ENCODE results near the gene IGFBP2. TPM values are rescaled to one million over a fixed set of nuclear protein-coding genes. Genes with fewer than 3 reads are reported as not detected.

The IGFBP2 gene
- total RNA-seq, 1 donor from 2014 or later = 41.1 TPM

DNA sequence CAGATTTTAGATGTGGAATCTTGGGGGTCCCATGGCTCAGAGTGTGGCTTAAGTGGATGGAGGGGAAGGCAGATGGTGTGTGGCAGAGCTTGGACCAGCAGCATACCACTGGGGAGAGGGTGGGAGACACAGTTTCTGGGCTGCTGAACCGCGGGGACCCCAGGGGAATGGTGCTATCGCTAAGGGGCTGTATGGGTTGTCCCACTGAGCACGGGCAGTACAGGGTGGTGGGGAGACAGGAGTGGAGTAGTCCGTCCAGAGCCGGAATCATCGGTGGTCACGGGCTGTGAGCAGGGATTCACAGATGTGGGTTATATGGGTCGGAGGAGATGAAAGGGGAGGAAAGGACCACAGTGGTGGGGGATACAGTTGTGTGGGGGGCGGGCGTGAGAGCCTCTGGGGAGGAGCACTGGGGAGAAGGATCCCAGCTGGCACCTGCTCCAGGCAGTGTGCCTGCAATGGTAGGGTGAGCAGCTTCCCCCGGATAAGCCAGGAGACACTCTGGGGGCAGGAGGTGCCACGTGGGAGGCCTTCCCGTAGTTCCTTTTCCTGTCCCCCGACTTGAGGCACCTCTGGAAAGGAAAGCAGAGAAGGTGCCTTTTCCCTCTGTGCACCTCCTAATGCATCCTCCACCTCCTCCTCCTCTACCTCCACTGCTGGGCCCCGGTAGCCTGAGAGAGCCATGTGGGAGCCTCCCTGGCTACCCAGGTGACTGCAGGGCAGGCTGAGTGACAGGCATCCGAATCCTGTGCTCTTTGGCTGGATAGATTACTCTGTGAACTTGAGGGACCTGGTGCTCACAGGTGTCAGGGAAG is 37.3 kb downstream of the IGFBP2 start:
- FAIRE-seq = no peak
- DNase-seq (ENCODE audit: low read depth) = no peak
- TF ChIP-seq CTCF (IDR thresholded peaks at IDR 0.05; ENCODE audit: insufficient read depth, low read length, severe bottlenecking) = no peak

GRCh38 chr2:216671081-216671411 is 37.8 kb downstream of the IGFBP2 start:
- DNase-seq (ENCODE audit: low read depth) = no peak
- Histone ChIP-seq H3K27me3 (ENCODE audit: control insufficient read depth, insufficient read depth, low read length) (peaks cover 1% of the 10 kb centered on the region), H3K36me3 (ENCODE audit: control insufficient read depth, insufficient read depth, low read length) (no peaks in the 10 kb centered on the region), H3K4me3 (ENCODE audit: low read depth, low read length) (no peak overlapping the region)
- TF ChIP-seq CTCF (IDR thresholded peaks at IDR 0.05; ENCODE audit: insufficient read depth, low read length, severe bottlenecking) = no peak
- FAIRE-seq = no peak

More for the DNA sequence above, 37.3 kb downstream of the IGFBP2 start:
- H3K36me3 ChIP-seq (ENCODE audit: control insufficient read depth, insufficient read depth, low read length) = no peaks in the 10 kb centered on the region
- H3K27me3 ChIP-seq (ENCODE audit: control insufficient read depth, insufficient read depth, low read length) = peaks cover 1% of the 10 kb centered on the region
- H3K4me3 ChIP-seq (ENCODE audit: low read depth, low read length) = no peak overlapping the region

DNA sequence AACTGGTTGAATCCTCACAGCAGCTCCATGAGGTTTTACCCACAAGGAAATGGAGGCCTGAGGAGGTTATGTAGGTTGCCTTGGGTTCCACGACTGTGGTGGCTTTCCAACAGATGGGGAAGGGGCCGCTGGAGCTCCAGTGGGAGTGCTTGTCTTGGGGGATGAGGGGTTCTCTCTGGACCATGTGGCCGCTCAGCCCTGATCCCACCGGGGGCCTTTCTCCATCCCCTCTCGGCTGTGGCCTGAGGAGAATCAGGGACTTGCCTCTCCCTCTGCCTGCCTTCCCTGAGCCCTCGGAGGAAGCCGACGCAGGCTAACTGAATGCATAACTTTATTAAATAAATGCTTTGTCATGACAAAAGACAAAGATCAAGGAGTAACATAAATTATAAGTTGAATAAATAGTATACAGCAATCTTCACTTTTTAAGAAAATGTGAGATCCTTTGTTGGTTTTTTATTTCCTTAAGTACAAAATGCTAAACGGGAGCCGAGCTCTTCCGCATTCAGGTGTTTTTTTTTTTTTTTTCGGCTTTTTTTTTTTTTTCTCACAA is 38.6 kb downstream of the IGFBP2 start:
- DNase-seq (ENCODE audit: low read depth) (no peak), FAIRE-seq (no peak)
- TF ChIP-seq CTCF (IDR thresholded peaks at IDR 0.05; ENCODE audit: insufficient read depth, low read length, severe bottlenecking) = no peak
- Histone ChIP-seq H3K36me3 (ENCODE audit: control insufficient read depth, insufficient read depth, low read length) (no peaks in the 10 kb centered on the region), H3K27me3 (ENCODE audit: control insufficient read depth, insufficient read depth, low read length) (peaks cover 1% of the 10 kb centered on the region), H3K4me3 (ENCODE audit: low read depth, low read length) (no peak overlapping the region)

DNA sequence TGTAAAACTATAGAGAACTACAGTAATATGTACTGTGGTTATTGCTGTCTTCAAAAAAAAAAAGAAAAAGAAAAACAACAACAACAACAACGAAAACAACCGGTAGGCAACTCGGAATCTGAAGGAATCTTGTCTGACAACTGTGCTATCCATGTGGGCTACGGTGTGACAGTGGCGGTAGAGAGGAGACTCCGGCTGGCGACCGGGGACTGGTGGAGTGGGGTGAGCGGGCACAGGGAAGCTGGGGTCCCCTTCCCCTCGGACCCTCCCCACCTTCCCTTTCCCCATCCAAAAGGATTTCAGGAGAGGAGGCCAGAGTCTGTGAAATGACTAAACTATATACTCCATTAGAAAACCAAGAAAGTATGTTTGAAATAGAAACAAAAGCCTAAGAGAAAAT is 39.2 kb downstream of the IGFBP2 start:
- no peaks in the 10 kb centered on the region for H3K36me3 ChIP-seq (ENCODE audit: control insufficient read depth, insufficient read depth, low read length)
- peaks cover 1% of the 10 kb centered on the region for H3K27me3 ChIP-seq (ENCODE audit: control insufficient read depth, insufficient read depth, low read length)
- DNase-seq (ENCODE audit: low read depth) = no peak
- FAIRE-seq = no peak
- no peak for TF ChIP-seq CTCF (IDR thresholded peaks at IDR 0.05; ENCODE audit: insufficient read depth, low read length, severe bottlenecking)
- no peak overlapping the region for H3K4me3 ChIP-seq (ENCODE audit: low read depth, low read length)

DNA sequence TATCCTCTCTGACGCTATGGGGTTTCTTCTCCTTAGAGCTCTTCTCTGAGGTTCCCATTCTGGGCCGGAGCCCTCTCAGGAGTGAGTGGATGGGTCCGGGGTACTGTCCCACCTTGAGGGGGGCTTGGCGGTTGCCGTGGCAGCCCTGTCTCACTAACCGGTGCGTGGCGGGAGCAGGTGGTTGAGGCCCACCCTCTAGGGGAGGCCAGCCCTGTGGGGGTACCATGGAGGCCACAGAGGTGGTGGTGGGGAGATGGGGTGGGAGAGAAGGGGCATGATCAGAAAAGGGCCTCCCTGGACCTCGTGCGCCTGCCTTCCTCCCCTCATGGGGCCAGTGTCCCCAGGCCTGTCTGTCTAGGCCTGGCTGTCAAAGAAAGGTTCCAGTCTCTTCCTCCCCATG is 39.8 kb downstream of the IGFBP2 start:
- H3K4me3 ChIP-seq (ENCODE audit: low read depth, low read length) = no peak overlapping the region
- peaks cover 1% of the 10 kb centered on the region for H3K27me3 ChIP-seq (ENCODE audit: control insufficient read depth, insufficient read depth, low read length)
- DNase-seq (ENCODE audit: low read depth) (no peak), FAIRE-seq (no peak)
- no peak for TF ChIP-seq CTCF (IDR thresholded peaks at IDR 0.05; ENCODE audit: insufficient read depth, low read length, severe bottlenecking)
- no peaks in the 10 kb centered on the region for H3K36me3 ChIP-seq (ENCODE audit: control insufficient read depth, insufficient read depth, low read length)

Data from bronchial epithelial cell (primary cell).